SJSA1 (cell line): Measurements from ENCODE around the gene RFK. TPM values are rescaled to one million over a fixed set of nuclear protein-coding genes. Genes with fewer than 3 reads are reported as not detected.

Experiments used
- DNase-seq, 2 experiments: peaks; one replicate each; pipeline ENCODE4 v3.0.0-alpha.2; 2015 to 2020; ENCODE audit warnings: low spot score in 2 of 2, low read depth in 1 of 2
- H3K27ac ChIP-seq: fragments of 250-450 bp; sonication (Bioruptor Pico); 2 replicates; pipeline ENCODE4 v1.5.1; 2020; ENCODE audit warnings: mild to moderate bottlenecking, moderate library complexity
- H3K27me3 ChIP-seq: fragments of 250-450 bp; sonication (Bioruptor Pico); replicated peaks from 2 replicates; pipeline ENCODE4 v1.5.1; 2020; ENCODE audit warnings: mild to moderate bottlenecking, moderate library complexity
- H3K36me3 ChIP-seq: fragments of 250-450 bp; sonication (Bioruptor Pico); 2 replicates; pipeline ENCODE4 v1.5.1; 2020; ENCODE audit warnings: mild to moderate bottlenecking
- H3K4me1 ChIP-seq: fragments of 250-450 bp; sonication (Bioruptor Pico); replicated peaks from 2 replicates; pipeline ENCODE4 v1.6.1; 2021; ENCODE audit warnings: mild to moderate bottlenecking
- H3K4me3 ChIP-seq: fragments of 250-450 bp; sonication (Bioruptor Pico); 2 replicates; pipeline ENCODE4 v1.5.1; 2020; ENCODE audit warnings: mild to moderate bottlenecking
- H3K9me3 ChIP-seq: fragments of 250-450 bp; sonication (Bioruptor Pico); replicated peaks from 2 replicates; pipeline ENCODE4 v1.5.1; 2020; ENCODE audit warnings: mild to moderate bottlenecking
- total RNA-seq: library from RNA; depleted of rRNA; stranded (reverse); fragments of >200 nt; shearing (Covaris generic); gene quantifications from 2 replicates; pipeline ENCODE4 v1.2.3, GENCODE V29; 2014; rRNA removed

Gene RFK
- total RNA-seq, 1 experiment from 2014 or later = 57.6 TPM

- DNase-seq = no peak
- Histone ChIP-seq H3K36me3 (no peaks in the 10 kb centered on the region), H3K4me1 (no peaks in the 10 kb centered on the region)
These were observed 40.9 kb downstream of the RFK start for GRCh38 chr9:76353280-76353679.

GRCh38 chr9:76352026-76352620, 42.1 kb downstream of the RFK start:
- Histone ChIP-seq H3K4me1 (no peaks in the 10 kb centered on the region), H3K4me3 (no peak overlapping the region), H3K9me3 (no peaks in the 10 kb centered on the region), H3K27ac (no peak overlapping the region), H3K27me3 (no peaks in the 10 kb centered on the region), H3K36me3 (no peaks in the 10 kb centered on the region)
- no peak for DNase-seq

More at GRCh38 chr9:76353280-76353679, 40.9 kb downstream of the RFK start:
- Histone ChIP-seq H3K9me3 (no peaks in the 10 kb centered on the region), H3K4me3 (no peak overlapping the region), H3K27ac (no peak overlapping the region), H3K27me3 (no peaks in the 10 kb centered on the region)

GRCh38 chr9:76351006-76351405, 43.2 kb downstream of the RFK start:
- Histone ChIP-seq H3K4me3 (no peak overlapping the region), H3K9me3 (no peaks in the 10 kb centered on the region), H3K36me3 (no peaks in the 10 kb centered on the region), H3K27ac (no peak overlapping the region), H3K4me1 (no peaks in the 10 kb centered on the region), H3K27me3 (no peaks in the 10 kb centered on the region)
- no peak for DNase-seq

- Histone ChIP-seq H3K4me1 (no peaks in the 10 kb centered on the region), H3K36me3 (no peaks in the 10 kb centered on the region), H3K27me3 (no peaks in the 10 kb centered on the region), H3K27ac (no peak overlapping the region), H3K9me3 (no peaks in the 10 kb centered on the region), H3K4me3 (no peak overlapping the region)
- DNase-seq = no peak
These were observed 44.4 kb downstream of the RFK start for GRCh38 chr9:76349865-76350264.

- Histone ChIP-seq H3K36me3 (no peaks in the 10 kb centered on the region), H3K27ac (no peak overlapping the region), H3K4me1 (no peaks in the 10 kb centered on the region), H3K9me3 (no peaks in the 10 kb centered on the region), H3K4me3 (no peak overlapping the region), H3K27me3 (no peaks in the 10 kb centered on the region)
- DNase-seq = no peak
These were observed 51.4 kb downstream of the RFK start for GRCh38 chr9:76342858-76343257.

GRCh38 chr9:76342201-76342600, 52.0 kb downstream of the RFK start:
- Histone ChIP-seq H3K4me3 (no peak overlapping the region), H3K9me3 (no peaks in the 10 kb centered on the region), H3K4me1 (no peaks in the 10 kb centered on the region), H3K27ac (no peak overlapping the region), H3K27me3 (no peaks in the 10 kb centered on the region), H3K36me3 (no peaks in the 10 kb centered on the region)
- no peak for DNase-seq

GRCh38 chr9:76341616-76342015, 52.6 kb downstream of the RFK start:
- H3K4me1 ChIP-seq = no peaks in the 10 kb centered on the region
- DNase-seq = no peak
- H3K9me3 ChIP-seq = no peaks in the 10 kb centered on the region
- no peak overlapping the region for H3K4me3 ChIP-seq
- no peak overlapping the region for H3K27ac ChIP-seq
- H3K27me3 ChIP-seq = no peaks in the 10 kb centered on the region
- H3K36me3 ChIP-seq = no peaks in the 10 kb centered on the region

GRCh38 chr9:76338418-76338817, 55.8 kb downstream of the RFK start:
- Histone ChIP-seq H3K27ac (no peak overlapping the region), H3K9me3 (no peaks in the 10 kb centered on the region), H3K4me1 (no peaks in the 10 kb centered on the region), H3K4me3 (no peak overlapping the region), H3K27me3 (no peaks in the 10 kb centered on the region), H3K36me3 (no peaks in the 10 kb centered on the region)
- DNase-seq = no peak

- H3K4me3 ChIP-seq = no peak overlapping the region
- no peaks in the 10 kb centered on the region for H3K36me3 ChIP-seq
- DNase-seq = no peak
- H3K27me3 ChIP-seq = no peaks in the 10 kb centered on the region
- H3K4me1 ChIP-seq = no peaks in the 10 kb centered on the region
- H3K9me3 ChIP-seq = no peaks in the 10 kb centered on the region
- H3K27ac ChIP-seq = no peak overlapping the region
These were observed 58.2 kb downstream of the RFK start for GRCh38 chr9:76336027-76336426.

Other genes with a start within 250 kb of the RFK start
- gene GCNT1, start 64.8 kb upstream of the RFK start, total RNA-seq = 14.6 and 17.8 TPM in 2 replicates